ENCODE measurements around the gene STON2. TPM values are rescaled to one million over a fixed set of nuclear protein-coding genes. Genes with fewer than 3 reads are reported as not detected.

Gene STON2
- total RNA-seq (2014; rRNA removed) = 12.3 and 16.1 TPM in 2 replicates
- percentile 51 among the genes with signal in this experiment for Bru-seq, nascent RNA
- BruChase-seq, experiment 1, labeled RNA remaining after a 6-hour chase = percentile 55 among the genes with signal in this experiment
- percentile 46 among the genes with signal in this experiment for BruChase-seq, experiment 2, labeled RNA remaining after a 2-hour chase
- long read RNA-seq, partial matches to known transcripts = 2 of 3 reads
- long read RNA-seq, other reads (novel, unspliced or antisense) = 1 of 3 reads

GRCh38 chr14:81400202-81400678, at the start of gene STON2:
Gene STON2 (minus strand): TSS chr14:81400324. CDS start chr14:81398382, 1,942 bp downstream.
- peak within 1 kb of the TSS; percentile 58 for H3K4me3 ChIP-seq (ENCODE audit: low read length)
- no peaks in the 10 kb centered on the region for H4K20me1 ChIP-seq (ENCODE audit: low read length)
- BruUV-seq (replicated peaks) = no TSS peak
- TF ChIP-seq CTCF (conservative IDR thresholded peaks at IDR 0.05; ENCODE audit: low read depth, low read length) (no peak), EZH2 (IDR thresholded peaks at IDR 0.05; ENCODE audit: low read length, unreplicated experiment) (no peak), EZH2phosphoT487 (IDR thresholded peaks at IDR 0.05; ENCODE audit: borderline replicate concordance, low read length) (no peak)
- H3K4me2 ChIP-seq (ENCODE audit: low read length) = peak within 1 kb of the TSS; percentile 84
- H3K36me3 ChIP-seq (ENCODE audit: low read depth, low read length) = no peaks in the 10 kb centered on the region
- DNase-seq (peak; percentile 98), ATAC-seq (peak; percentile 59)
- H3K79me2 ChIP-seq (ENCODE audit: low read length) = no peaks in the 10 kb centered on the region
- H2AFZ ChIP-seq (ENCODE audit: low read length) = no peak within 1 kb of the TSS
- no peaks in the 10 kb centered on the region for H3K9me2 ChIP-seq (replicated peaks; ENCODE audit: low read length)
- H3K27ac ChIP-seq (ENCODE audit: low read length) = peak within 1 kb of the TSS; percentile 99
- H3F3A ChIP-seq (ENCODE audit: low read length, unreplicated experiment) = peaks cover 11% of the 10 kb centered on the region
- CTCF ChIA-PET = interaction anchor here (0.7 kb wide), 1 partner anchor 36 kb away, joined by 4 read pairs; no protein-coding TSS in a partner anchor
- H3K9me3 ChIP-seq (ENCODE audit: low read length) = no peaks in the 10 kb centered on the region
- peak within 1 kb of the TSS; percentile 91 for H3K9ac ChIP-seq (ENCODE audit: low read length)
- H3K27me3 ChIP-seq (ENCODE audit: low read length) = no peaks in the 10 kb centered on the region
- H3K4me1 ChIP-seq (ENCODE audit: insufficient read depth, low read length) = peaks cover 55% of the 10 kb centered on the region
- POLR2A ChIA-PET (ENCODE audit: unreplicated experiment) = interaction anchor here (0.6 kb wide), 1 partner anchor 70 kb away, joined by 3 read pairs; no protein-coding TSS in a partner anchor
- intact Hi-C loops (cut with micrococcal nuclease) = loop anchor here (1.0 to 5.0 kb wide), 8 partner anchors 18 to 181 kb away; no protein-coding TSS in a partner anchor

- no peaks in the 10 kb centered on the region for H3F3A ChIP-seq (ENCODE audit: low read length, unreplicated experiment)
- intact Hi-C loops (cut with micrococcal nuclease) = no loop called here
- no peaks in the 10 kb centered on the region for H3K4me1 ChIP-seq (ENCODE audit: insufficient read depth, low read length)
- H3K79me2 ChIP-seq (ENCODE audit: low read length) = no peaks in the 10 kb centered on the region
- H3K27ac ChIP-seq (ENCODE audit: low read length) = no peak overlapping the region
- H3K36me3 ChIP-seq (ENCODE audit: low read depth, low read length) = no peaks in the 10 kb centered on the region
- no peaks in the 10 kb centered on the region for H3K9me2 ChIP-seq (replicated peaks; ENCODE audit: low read length)
- ChIA-PET CTCF (no interaction called here), POLR2A (ENCODE audit: unreplicated experiment) (interaction anchor here (0.6 kb wide), 1 partner anchor 197 kb away, joined by 3 read pairs; no protein-coding TSS in a partner anchor)
- no peaks in the 10 kb centered on the region for H3K9me3 ChIP-seq (ENCODE audit: low read length)
- TF ChIP-seq CTCF (conservative IDR thresholded peaks at IDR 0.05; ENCODE audit: low read depth, low read length) (no peak), EZH2phosphoT487 (IDR thresholded peaks at IDR 0.05; ENCODE audit: borderline replicate concordance, low read length) (no peak), EZH2 (IDR thresholded peaks at IDR 0.05; ENCODE audit: low read length, unreplicated experiment) (no peak)
- ATAC-seq = no peak
- H3K27me3 ChIP-seq (ENCODE audit: low read length) = no peaks in the 10 kb centered on the region
- no peaks in the 10 kb centered on the region for H4K20me1 ChIP-seq (ENCODE audit: low read length)
- no TSS peak for BruUV-seq (replicated peaks)
- no peak for DNase-seq
- H2AFZ ChIP-seq (ENCODE audit: low read length) = no peak overlapping the region
- no peak overlapping the region for H3K4me2 ChIP-seq (ENCODE audit: low read length)
- H3K4me3 ChIP-seq (ENCODE audit: low read length) = no peak overlapping the region
- H3K9ac ChIP-seq (ENCODE audit: low read length) = no peak overlapping the region
Measured at GRCh38 chr14:81449576-81449975, 49.5 kb upstream of the STON2 start.

GRCh38 chr14:81449114-81449513, 49.0 kb upstream of the STON2 start:
- TF ChIP-seq EZH2 (IDR thresholded peaks at IDR 0.05; ENCODE audit: low read length, unreplicated experiment) (no peak), EZH2phosphoT487 (IDR thresholded peaks at IDR 0.05; ENCODE audit: borderline replicate concordance, low read length) (no peak), CTCF (conservative IDR thresholded peaks at IDR 0.05; ENCODE audit: low read depth, low read length) (no peak)
- Histone ChIP-seq H3K4me1 (ENCODE audit: insufficient read depth, low read length) (no peaks in the 10 kb centered on the region), H3F3A (ENCODE audit: low read length, unreplicated experiment) (no peaks in the 10 kb centered on the region), H3K9me3 (ENCODE audit: low read length) (no peaks in the 10 kb centered on the region), H3K9me2 (replicated peaks; ENCODE audit: low read length) (no peaks in the 10 kb centered on the region), H3K27ac (ENCODE audit: low read length) (no peak overlapping the region), H3K9ac (ENCODE audit: low read length) (no peak overlapping the region), H3K4me2 (ENCODE audit: low read length) (no peak overlapping the region), H2AFZ (ENCODE audit: low read length) (peak overlapping the region; percentile 40; the same call in 1 of the 2 replicates), H3K27me3 (ENCODE audit: low read length) (no peaks in the 10 kb centered on the region), H4K20me1 (ENCODE audit: low read length) (no peaks in the 10 kb centered on the region), H3K4me3 (ENCODE audit: low read length) (no peak overlapping the region), H3K36me3 (ENCODE audit: low read depth, low read length) (no peaks in the 10 kb centered on the region), H3K79me2 (ENCODE audit: low read length) (no peaks in the 10 kb centered on the region)
- DNase-seq (no peak), ATAC-seq (no peak)
- no TSS peak for BruUV-seq (replicated peaks)
- ChIA-PET POLR2A (ENCODE audit: unreplicated experiment) (no interaction called here), CTCF (no interaction called here)
- intact Hi-C loops (cut with micrococcal nuclease) = no loop called here
